Smooth muscle cell (in vitro differentiated cells): ENCODE measurements around the gene C22orf39. TPM values are rescaled to one million over a fixed set of nuclear protein-coding genes. Genes with fewer than 3 reads are reported as not detected.

Source experiments
- DNase-seq: peaks from one replicate; lab custom pipeline; 2025; ENCODE audit not compliant: unreplicated experiment; lab: John Stamatoyannopoulos, UW
- H2AFZ ChIP-seq: fragments of 200-600 bp; sonication (generic); 2 replicates; pipeline ENCODE4 v1.6.0; 2016; ENCODE audit warnings: antibody characterized with exemption, low read depth, mild to moderate bottlenecking
- H3F3A ChIP-seq: fragments of 200-600 bp; sonication (generic); 2 replicates; pipeline ENCODE4 v1.6.0; 2017; ENCODE audit warnings: antibody characterized with exemption, low read depth
- H3K27ac ChIP-seq: fragments of 200-600 bp; sonication (generic); 2 replicates; pipeline ENCODE4 v1.5.1; 2016; ENCODE audit warnings: low read depth, mild to moderate bottlenecking
- H3K27me3 ChIP-seq: fragments of 200-600 bp; sonication (generic); 2 replicates; pipeline ENCODE4 v1.6.1; 2016; ENCODE audit warnings: low read depth, mild to moderate bottlenecking
- H3K36me3 ChIP-seq: fragments of 200-600 bp; sonication (generic); 2 replicates; pipeline ENCODE4 v1.5.1; 2016; ENCODE audit warnings: low read depth
- H3K4me1 ChIP-seq: fragments of 200-600 bp; sonication (generic); 2 replicates; pipeline ENCODE4 v1.5.1; 2016; ENCODE audit warnings: low read depth
- H3K4me2 ChIP-seq: fragments of 200-600 bp; sonication (generic); 2 replicates; pipeline ENCODE4 v1.6.0; 2016; ENCODE audit warnings: mild to moderate bottlenecking
- H3K4me3 ChIP-seq: fragments of 200-600 bp; sonication (generic); 2 replicates; pipeline ENCODE4 v1.5.1; 2016; ENCODE audit warnings: mild to moderate bottlenecking
- H3K79me2 ChIP-seq: fragments of 200-600 bp; sonication (generic); 2 replicates; pipeline ENCODE4 v1.6.0; 2016; ENCODE audit warnings: low read depth, mild to moderate bottlenecking
- H3K9ac ChIP-seq: fragments of 200-600 bp; sonication (generic); 2 replicates; pipeline ENCODE4 v1.6.0; 2016; ENCODE audit warnings: low read depth
- H3K9me3 ChIP-seq: fragments of 200-600 bp; sonication (generic); replicated peaks from 2 replicates; pipeline ENCODE4 v1.5.1; 2016; ENCODE audit warnings: low read depth
- H4K20me1 ChIP-seq: fragments of 200-600 bp; sonication (generic); 2 replicates; pipeline ENCODE4 v1.6.0; 2016; ENCODE audit warnings: low read depth
- WGBS: methylation state at CpG from one replicate; pipeline ENCODE4 v1.1.7; 2016; ENCODE audit warnings: low lambda C conversion rate; 5-methylcytosine and 5-hydroxymethylcytosine counted together
- polyA plus RNA-seq: library from polyadenylated mRNA; unstranded; fragments of >200 nt; fragmentation: Nextera tagmentation; extraction: Ambion mirVana; gene quantifications from 2 replicates; pipeline ENCODE4 v1.2.1, GENCODE V29; 2016
- total RNA-seq: library from RNA; depleted of rRNA; stranded (reverse); fragments of >200 nt; gene quantifications from 2 replicates; pipeline ENCODE4 v1.2.3, GENCODE V29; 2014
- TF ChIP-seq, protein P1 (sequence below): fragments of 200-600 bp; sonication (generic); IDR thresholded peaks from 2 replicates; pipeline ENCODE4 v1.5.1; 2017; ENCODE audit warnings: borderline replicate concordance, mild to moderate bottlenecking, antibody characterized with exemption; ENCODE audit not compliant: insufficient read depth, poor library complexity, severe bottlenecking

The C22orf39 gene
- total and polyA plus RNA-seq, 2 experiments from 2014 or later, result 16.5 to 29.5 TPM

- no peaks in the 10 kb centered on the region for H3K9me3 ChIP-seq
- no peak overlapping the region for H3K9ac ChIP-seq
- no peak for DNase-seq
- peaks cover 2% of the 10 kb centered on the region for H4K20me1 ChIP-seq
- no peak overlapping the region for H3K4me3 ChIP-seq
- H3K36me3 ChIP-seq, result peaks cover 9% of the 10 kb centered on the region
- peaks cover 10% of the 10 kb centered on the region for H3F3A ChIP-seq
- H3K27ac ChIP-seq, result no peak overlapping the region
- no peak overlapping the region for H3K4me2 ChIP-seq
- TF ChIP-seq, protein P1, sequence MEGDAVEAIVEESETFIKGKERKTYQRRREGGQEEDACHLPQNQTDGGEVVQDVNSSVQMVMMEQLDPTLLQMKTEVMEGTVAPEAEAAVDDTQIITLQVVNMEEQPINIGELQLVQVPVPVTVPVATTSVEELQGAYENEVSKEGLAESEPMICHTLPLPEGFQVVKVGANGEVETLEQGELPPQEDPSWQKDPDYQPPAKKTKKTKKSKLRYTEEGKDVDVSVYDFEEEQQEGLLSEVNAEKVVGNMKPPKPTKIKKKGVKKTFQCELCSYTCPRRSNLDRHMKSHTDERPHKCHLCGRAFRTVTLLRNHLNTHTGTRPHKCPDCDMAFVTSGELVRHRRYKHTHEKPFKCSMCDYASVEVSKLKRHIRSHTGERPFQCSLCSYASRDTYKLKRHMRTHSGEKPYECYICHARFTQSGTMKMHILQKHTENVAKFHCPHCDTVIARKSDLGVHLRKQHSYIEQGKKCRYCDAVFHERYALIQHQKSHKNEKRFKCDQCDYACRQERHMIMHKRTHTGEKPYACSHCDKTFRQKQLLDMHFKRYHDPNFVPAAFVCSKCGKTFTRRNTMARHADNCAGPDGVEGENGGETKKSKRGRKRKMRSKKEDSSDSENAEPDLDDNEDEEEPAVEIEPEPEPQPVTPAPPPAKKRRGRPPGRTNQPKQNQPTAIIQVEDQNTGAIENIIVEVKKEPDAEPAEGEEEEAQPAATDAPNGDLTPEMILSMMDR, result no peak
- no peak overlapping the region for H2AFZ ChIP-seq
- H3K79me2 ChIP-seq, result peaks cover 8% of the 10 kb centered on the region
- no peaks in the 10 kb centered on the region for H3K27me3 ChIP-seq
- WGBS, result 100% methylated on average over 4 of the region's 4 CpGs
- peaks cover 9% of the 10 kb centered on the region for H3K4me1 ChIP-seq
Observed at GRCh38 chr22:19451570-19451969, 4.1 kb upstream of the C22orf39 start.

DNA sequence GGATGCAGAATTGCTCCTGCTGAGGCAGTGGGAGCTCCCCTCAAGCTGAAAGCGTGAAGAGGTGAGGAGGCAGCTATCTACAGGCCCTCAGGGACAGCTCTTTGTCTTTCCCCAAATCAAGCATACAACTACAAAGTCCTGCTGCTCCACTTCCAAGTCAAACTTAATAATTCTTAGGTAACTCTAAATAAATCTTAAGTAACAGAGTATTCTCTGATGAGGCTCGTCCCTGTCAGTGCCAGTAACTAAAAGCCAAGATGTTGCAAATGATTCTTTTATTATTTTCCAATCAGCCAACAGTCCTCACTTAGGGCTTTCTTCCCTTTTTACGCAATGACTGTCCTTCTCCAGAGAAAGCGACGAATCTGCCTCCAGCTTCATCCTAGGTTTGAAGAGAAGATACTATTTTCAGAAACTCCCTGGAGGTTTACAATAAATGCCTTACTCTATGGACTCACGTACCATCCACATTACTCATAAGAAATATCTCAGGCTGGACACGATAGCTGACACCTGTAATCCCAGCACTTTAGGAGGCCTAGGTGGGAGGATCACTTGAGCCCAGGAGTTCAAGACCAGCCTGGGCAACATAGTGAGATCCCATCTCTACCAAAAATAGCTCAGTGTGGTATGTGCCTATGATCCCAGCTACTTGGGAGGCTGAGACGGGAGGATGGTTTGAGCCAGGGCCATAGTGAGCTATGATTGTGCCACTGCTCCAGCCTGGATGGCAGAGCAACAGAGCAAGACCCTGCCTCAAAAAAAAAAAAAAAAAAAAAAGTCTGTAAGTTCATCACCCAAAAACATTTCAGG is 3.1 kb upstream of the C22orf39 start:
- peaks cover 18% of the 10 kb centered on the region for H3K79me2 ChIP-seq
- H2AFZ ChIP-seq, result no peak overlapping the region
- H3K36me3 ChIP-seq, result peaks cover 9% of the 10 kb centered on the region
- no peak overlapping the region for H3K27ac ChIP-seq
- peaks cover 15% of the 10 kb centered on the region for H3K4me1 ChIP-seq
- no peaks in the 10 kb centered on the region for H3K9me3 ChIP-seq
- no peaks in the 10 kb centered on the region for H3K27me3 ChIP-seq
- no peak for DNase-seq
- 96% methylated on average over 8 of the region's 8 CpGs for WGBS
- no peak overlapping the region for H3K4me2 ChIP-seq
- TF ChIP-seq, protein P1, result no peak
- H3F3A ChIP-seq, result peaks cover 10% of the 10 kb centered on the region
- peaks cover 12% of the 10 kb centered on the region for H4K20me1 ChIP-seq
- no peak overlapping the region for H3K9ac ChIP-seq
- no peak overlapping the region for H3K4me3 ChIP-seq

GRCh38 chr22:19449422-19449767 is 1.9 kb upstream of the C22orf39 start:
- peaks cover 15% of the 10 kb centered on the region for H3K4me1 ChIP-seq
- peaks cover 17% of the 10 kb centered on the region for H4K20me1 ChIP-seq
- peaks cover 10% of the 10 kb centered on the region for H3F3A ChIP-seq
- no peak overlapping the region for H3K9ac ChIP-seq
- H3K36me3 ChIP-seq, result peaks cover 9% of the 10 kb centered on the region
- no peak overlapping the region for H3K27ac ChIP-seq
- H3K4me2 ChIP-seq, result no peak overlapping the region
- no peak overlapping the region for H2AFZ ChIP-seq
- no peak overlapping the region for H3K4me3 ChIP-seq
- peaks cover 28% of the 10 kb centered on the region for H3K79me2 ChIP-seq
- no peaks in the 10 kb centered on the region for H3K9me3 ChIP-seq
- H3K27me3 ChIP-seq, result no peaks in the 10 kb centered on the region
- TF ChIP-seq, protein P1, result no peak
- no peak for DNase-seq
- WGBS, result 88% methylated on average over 2 of the region's 2 CpGs
